Measurements from ENCODE around the gene ERG28. TPM values are rescaled to one million over a fixed set of nuclear protein-coding genes. Genes with fewer than 3 reads are reported as not detected.

ERG28 gene
- total RNA-seq, 4 donors from 2014 or later: 10.2 to 18.3 (median 15.3) TPM

DNA sequence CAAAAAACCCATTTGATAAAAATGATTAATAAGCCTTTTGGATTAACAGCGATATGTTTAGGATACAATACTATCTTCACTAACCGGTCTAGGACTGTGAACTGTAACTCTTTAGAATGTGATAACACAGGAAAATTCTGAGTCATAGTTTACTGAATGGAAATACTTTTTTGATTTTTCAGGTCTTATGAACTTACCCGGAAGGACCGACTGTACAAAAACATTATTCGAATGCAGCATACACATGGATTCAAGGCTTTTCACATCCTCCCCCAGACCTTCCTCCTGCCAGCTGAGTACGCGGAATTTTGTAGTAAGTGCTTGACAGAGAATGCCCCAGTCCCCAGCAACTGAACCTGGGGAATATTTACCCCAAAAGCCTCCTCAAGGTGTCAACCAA, 29.3 kb upstream of the ERG28 start:
- no peaks in the 10 kb centered on the region for H3K4me1 ChIP-seq
- no peaks in the 10 kb centered on the region for H3K9me3 ChIP-seq
- H3K36me3 ChIP-seq: peaks cover 36% of the 10 kb centered on the region
- H3K4me3 ChIP-seq: no peak overlapping the region
- no peaks in the 10 kb centered on the region for H3K27me3 ChIP-seq
- H3K27ac ChIP-seq: no peak overlapping the region
- DNase-seq (ENCODE audit: low spot score in 2 of 2): no peak
- WGBS: 98% methylated on average over 7 of the region's 7 CpGs
- TF ChIP-seq POLR2A (IDR thresholded peaks at IDR 0.05) (no peak), EP300 (IDR thresholded peaks at IDR 0.05) (no peak)
- TF ChIP-seq, protein P1, sequence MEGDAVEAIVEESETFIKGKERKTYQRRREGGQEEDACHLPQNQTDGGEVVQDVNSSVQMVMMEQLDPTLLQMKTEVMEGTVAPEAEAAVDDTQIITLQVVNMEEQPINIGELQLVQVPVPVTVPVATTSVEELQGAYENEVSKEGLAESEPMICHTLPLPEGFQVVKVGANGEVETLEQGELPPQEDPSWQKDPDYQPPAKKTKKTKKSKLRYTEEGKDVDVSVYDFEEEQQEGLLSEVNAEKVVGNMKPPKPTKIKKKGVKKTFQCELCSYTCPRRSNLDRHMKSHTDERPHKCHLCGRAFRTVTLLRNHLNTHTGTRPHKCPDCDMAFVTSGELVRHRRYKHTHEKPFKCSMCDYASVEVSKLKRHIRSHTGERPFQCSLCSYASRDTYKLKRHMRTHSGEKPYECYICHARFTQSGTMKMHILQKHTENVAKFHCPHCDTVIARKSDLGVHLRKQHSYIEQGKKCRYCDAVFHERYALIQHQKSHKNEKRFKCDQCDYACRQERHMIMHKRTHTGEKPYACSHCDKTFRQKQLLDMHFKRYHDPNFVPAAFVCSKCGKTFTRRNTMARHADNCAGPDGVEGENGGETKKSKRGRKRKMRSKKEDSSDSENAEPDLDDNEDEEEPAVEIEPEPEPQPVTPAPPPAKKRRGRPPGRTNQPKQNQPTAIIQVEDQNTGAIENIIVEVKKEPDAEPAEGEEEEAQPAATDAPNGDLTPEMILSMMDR (IDR thresholded peaks at IDR 0.05): no peak

DNA sequence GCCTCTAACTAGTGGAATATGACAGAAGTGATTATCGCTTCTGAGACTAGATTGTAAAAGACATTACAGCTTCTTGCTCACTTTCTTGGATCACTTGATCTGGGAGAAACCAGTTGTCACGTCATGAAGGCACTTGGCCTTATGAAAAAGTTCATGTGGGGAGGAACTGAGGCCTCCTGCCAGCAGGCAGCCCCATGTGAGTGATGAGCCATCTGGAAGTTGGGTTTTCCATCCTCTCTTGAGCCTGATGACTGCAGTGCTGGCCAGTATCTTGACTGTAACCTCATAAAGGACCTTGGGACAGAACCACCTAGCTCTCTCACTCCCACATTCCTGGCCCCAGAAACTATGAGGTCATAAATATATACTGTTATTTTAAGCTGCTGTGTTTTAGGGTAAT, 28.3 kb upstream of the ERG28 start:
- no peak for DNase-seq (ENCODE audit: low spot score in 2 of 2)
- H3K36me3 ChIP-seq: peaks cover 33% of the 10 kb centered on the region
- no peak overlapping the region for H3K27ac ChIP-seq
- H3K4me3 ChIP-seq: no peak overlapping the region
- WGBS: 60% methylated on average over 2 of the region's 2 CpGs
- H3K9me3 ChIP-seq: no peaks in the 10 kb centered on the region
- H3K4me1 ChIP-seq: no peaks in the 10 kb centered on the region
- H3K27me3 ChIP-seq: no peaks in the 10 kb centered on the region
- TF ChIP-seq EP300 (IDR thresholded peaks at IDR 0.05): no peak
- TF ChIP-seq, protein P1 (IDR thresholded peaks at IDR 0.05): no peak

DNA sequence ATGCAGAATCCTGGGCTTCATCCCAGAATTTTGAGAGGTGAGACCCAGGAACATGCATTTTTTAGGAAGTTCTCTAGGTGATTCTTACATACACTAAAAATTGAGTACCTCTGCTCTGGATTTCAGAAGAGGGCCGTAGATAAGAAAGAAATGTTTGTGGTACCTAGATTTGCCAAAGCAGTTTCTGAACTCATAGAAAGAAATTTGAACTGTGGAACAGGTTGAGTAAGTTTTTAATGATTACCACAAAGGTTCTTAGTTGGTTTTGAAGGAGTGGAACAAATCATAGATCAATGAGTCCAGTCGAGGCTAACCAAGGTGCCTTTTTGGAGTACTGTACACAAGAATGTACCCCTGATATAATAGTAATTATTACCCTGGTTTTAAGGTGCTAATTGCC, 25.2 kb upstream of the ERG28 start:
- TF ChIP-seq EP300 (IDR thresholded peaks at IDR 0.05) (no peak), POLR2A (IDR thresholded peaks at IDR 0.05) (no peak), POLR2AphosphoS5 (IDR thresholded peaks at IDR 0.05) (no peak)
- TF ChIP-seq, protein P1 (IDR thresholded peaks at IDR 0.05): no peak
- Histone ChIP-seq H3K9me3 (no peaks in the 10 kb centered on the region), H3K27me3 (no peaks in the 10 kb centered on the region), H3K27ac (no peak overlapping the region), H3K36me3 (peaks cover 35% of the 10 kb centered on the region), H3K4me1 (no peaks in the 10 kb centered on the region), H3K4me3 (no peak overlapping the region)
- no peak for DNase-seq (ENCODE audit: low spot score in 2 of 2)
- 88% methylated on average over 2 of the region's 2 CpGs for WGBS

DNA sequence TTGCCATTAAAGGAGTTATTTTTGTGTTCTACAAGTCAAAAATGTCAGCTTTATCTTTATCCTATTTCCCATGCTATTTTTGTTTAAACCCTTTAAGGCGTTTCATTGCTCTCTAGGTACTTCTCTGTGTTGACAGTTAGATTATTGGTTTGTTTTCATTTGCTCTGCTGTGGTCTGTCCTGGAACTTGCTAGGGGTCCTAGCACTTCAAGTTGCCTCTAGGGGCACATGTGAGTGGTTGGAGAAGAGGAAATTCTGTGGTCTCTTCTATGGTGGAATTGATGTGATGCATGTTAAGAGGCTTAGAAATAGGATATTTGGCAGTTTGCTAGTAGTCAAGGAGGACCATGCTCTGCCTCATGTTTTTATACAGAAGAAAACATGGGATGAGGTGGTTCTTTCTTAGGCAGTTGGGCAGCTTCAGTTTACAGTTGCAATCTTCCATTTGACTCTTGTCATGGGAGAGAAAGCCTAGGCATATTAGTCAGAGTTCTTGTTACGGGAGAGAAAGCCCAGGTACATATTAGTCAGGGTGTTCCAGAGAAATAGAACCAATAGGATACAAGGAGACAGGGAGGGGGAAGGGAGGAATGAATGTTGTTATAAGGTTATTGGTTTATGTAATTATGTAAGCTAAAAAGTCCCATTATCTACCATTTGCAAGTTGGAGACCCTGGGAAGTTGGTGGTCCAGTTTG, 14.7 kb upstream of the ERG28 start:
- Histone ChIP-seq H3K9me3 (no peaks in the 10 kb centered on the region), H3K27me3 (no peaks in the 10 kb centered on the region), H3K27ac (no peak overlapping the region), H3K4me1 (no peaks in the 10 kb centered on the region), H3K36me3 (peaks cover 17% of the 10 kb centered on the region), H3K4me3 (no peak overlapping the region)
- TF ChIP-seq EP300 (IDR thresholded peaks at IDR 0.05): no peak
- no peak for TF ChIP-seq POLR2AphosphoS5 (IDR thresholded peaks at IDR 0.05)
- TF ChIP-seq, protein P1 (IDR thresholded peaks at IDR 0.05): no peak
- TF ChIP-seq POLR2A (IDR thresholded peaks at IDR 0.05): no peak
- DNase-seq (ENCODE audit: low spot score in 2 of 2): no peak
- WGBS: 88% methylated on average over 2 of the region's 2 CpGs

DNA sequence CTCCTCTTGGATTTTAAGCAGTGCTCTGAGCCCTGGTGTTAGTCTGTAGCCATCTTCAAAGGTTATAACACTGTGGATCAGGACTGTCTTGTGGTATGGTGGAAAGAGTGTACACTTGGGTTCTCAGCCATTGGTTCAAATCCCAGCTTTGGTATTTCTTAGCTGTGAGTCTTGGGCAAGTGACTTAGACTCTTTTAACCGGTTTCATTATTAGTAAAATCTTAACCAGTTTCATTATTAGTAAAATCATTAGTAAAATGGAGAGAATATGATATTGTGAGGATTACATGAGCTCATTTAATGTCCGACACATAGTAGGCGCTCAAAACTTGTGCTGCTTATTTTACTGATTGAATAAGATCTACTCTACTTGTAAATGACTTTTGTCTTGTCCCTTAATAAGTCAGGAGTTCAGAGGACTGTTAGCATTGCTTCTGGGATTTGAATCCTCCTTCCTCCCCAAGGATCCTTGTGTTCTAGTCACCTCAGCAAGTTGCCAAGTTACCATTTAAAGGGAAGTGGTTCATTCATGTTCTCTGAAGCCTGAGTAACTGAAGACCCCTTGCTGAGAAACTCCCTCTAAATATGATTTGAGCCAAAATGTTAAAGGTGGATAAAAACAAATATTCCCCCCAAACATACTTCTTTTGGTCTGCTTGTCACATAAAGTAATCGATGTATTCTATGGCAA, 12.8 kb upstream of the ERG28 start:
- no peaks in the 10 kb centered on the region for H3K27me3 ChIP-seq
- TF ChIP-seq POLR2AphosphoS5 (IDR thresholded peaks at IDR 0.05): no peak
- TF ChIP-seq, protein P1 (IDR thresholded peaks at IDR 0.05): no peak
- no peak for TF ChIP-seq EP300 (IDR thresholded peaks at IDR 0.05)
- TF ChIP-seq POLR2A (IDR thresholded peaks at IDR 0.05): no peak
- H3K4me3 ChIP-seq: no peak overlapping the region
- H3K4me1 ChIP-seq: no peaks in the 10 kb centered on the region
- H3K9me3 ChIP-seq: no peaks in the 10 kb centered on the region
- H3K36me3 ChIP-seq: peaks cover 28% of the 10 kb centered on the region
- WGBS: 95% methylated on average over 4 of the region's 4 CpGs
- H3K27ac ChIP-seq: no peak overlapping the region
- no peak for DNase-seq (ENCODE audit: low spot score in 2 of 2)
